Endothelial cell of umbilical vein (primary cell): ENCODE results near the gene SH3PXD2B. TPM values are rescaled to one million over a fixed set of nuclear protein-coding genes. Genes with fewer than 3 reads are reported as not detected.

ENCODE experiments used
- BruUV-seq: library from RNA; stranded (reverse); fragments of 400-500 nt; replicated peaks from 2 replicates; lab custom pipeline; 2021; lab: Mats Ljungman, UMichigan
- CTCF ChIA-PET: fragments of 300-600, 350-600 bp; sonication (Branson Sonifier 250); formaldehyde crosslinking; loops from one replicate; lab custom pipeline; 2021; ENCODE audit warnings: antibody characterized with exemption, inconsistent platforms; lab: Charles Lee
- POLR2A ChIA-PET: fragments of 300-600, 350-600 bp; sonication (Branson Sonifier 250); formaldehyde crosslinking; loops from one replicate; lab custom pipeline; 2021; ENCODE audit warnings: antibody characterized with exemption, inconsistent platforms; lab: Charles Lee
- DNase-seq: peaks from one replicate; pipeline ENCODE4 v3.0.0-alpha.2; 2011; ENCODE audit warnings: low read depth, low spot score
- FAIRE-seq: peaks from 2 replicates; lab custom pipeline; 2011; peaks lifted over from hg19 to GRCh38; lab: Jason Lieb, UNC
- H2AFZ ChIP-seq: 2 replicates; pipeline ENCODE4 v1.6.0; 2012; ENCODE audit warnings: low read depth, low read length, control low read depth, inconsistent platforms
- H3K27ac ChIP-seq: 2 replicates; pipeline ENCODE4 v1.5.1; 2011; ENCODE audit warnings: low read depth, mild to moderate bottlenecking, control low read depth, low read length, moderate library complexity; ENCODE audit not compliant: insufficient read depth
- H3K27me3 ChIP-seq, 2 experiments: 2 replicates each; pipeline versions ENCODE4 v1.6.0 to v1.6.1; 2011; ENCODE audit warnings: low read length in 2 of 2, mixed read lengths in 1 of 2; ENCODE audit not compliant: control insufficient read depth in 2 of 2, insufficient read depth in 2 of 2
- H3K36me3 ChIP-seq, 2 experiments: 2 replicates in 1 of 2; 3 replicates in 1 of 2; pipeline ENCODE4 v1.5.1; 2011; ENCODE audit warnings: low read length in 2 of 2, mild to moderate bottlenecking in 1 of 2, moderate library complexity in 1 of 2; ENCODE audit not compliant: control insufficient read depth in 2 of 2, insufficient read depth in 2 of 2; ENCODE audit errors: extremely low read depth in 1 of 2
- H3K4me1 ChIP-seq: 3 replicates; pipeline ENCODE4 v1.5.1; 2011; ENCODE audit warnings: mild to moderate bottlenecking, low read length; ENCODE audit not compliant: control insufficient read depth, insufficient read depth; ENCODE audit errors: extremely low read depth
- H3K4me2 ChIP-seq: 2 replicates; pipeline ENCODE4 v1.6.1; 2011; ENCODE audit warnings: low read length, control low read depth, mixed read lengths; ENCODE audit not compliant: insufficient read depth
- H3K4me3 ChIP-seq, 3 experiments: fragments of 200-600 bp in 1 of 3; sonication (generic), shearing (Covaris generic) in 1 of 3; replicated peaks in 1 of 3; 2 replicates each; pipeline ENCODE4 v1.5.1; 2011 to 2016; ENCODE audit warnings: control low read depth in 3 of 3, low read length in 3 of 3, mild to moderate bottlenecking in 2 of 3, inconsistent platforms in 1 of 3, low read depth in 1 of 3, moderate library complexity in 1 of 3; ENCODE audit not compliant: insufficient read depth in 1 of 3
- H3K79me2 ChIP-seq: 2 replicates; pipeline ENCODE4 v1.6.0; 2012; ENCODE audit warnings: low read length, inconsistent platforms; ENCODE audit not compliant: control insufficient read depth, insufficient read depth
- H3K9ac ChIP-seq: replicated peaks from 2 replicates; pipeline ENCODE3; 2011; ENCODE audit warnings: low read length, control low read depth; ENCODE audit not compliant: insufficient read depth; ENCODE audit errors: extremely low read depth
- H3K9me1 ChIP-seq: replicated peaks from 3 replicates; pipeline ENCODE4 v1.6.0; 2011; ENCODE audit warnings: mild to moderate bottlenecking, low read length; ENCODE audit not compliant: control insufficient read depth, insufficient read depth; ENCODE audit errors: extremely low read depth
- H3K9me3 ChIP-seq: replicated peaks from 2 replicates; pipeline ENCODE4 v1.5.1; 2012; ENCODE audit warnings: low read length, inconsistent platforms; ENCODE audit not compliant: control insufficient read depth, insufficient read depth
- H4K20me1 ChIP-seq: replicated peaks from 2 replicates; pipeline ENCODE3; 2011; ENCODE audit warnings: mild to moderate bottlenecking, low read length; ENCODE audit not compliant: control insufficient read depth, insufficient read depth; ENCODE audit errors: extremely low read depth
- EZH2 ChIP-seq: IDR thresholded peaks from 2 replicates; pipeline ENCODE4 v1.6.1; 2012; ENCODE audit warnings: borderline replicate concordance, low read depth, mild to moderate bottlenecking, moderate library complexity, low read length, inconsistent platforms; ENCODE audit not compliant: severe bottlenecking
- FOS ChIP-seq: IDR thresholded peaks from 2 replicates; pipeline ENCODE4 v1.6.1; 2011; ENCODE audit warnings: mild to moderate bottlenecking, low read length, moderate library complexity, borderline replicate concordance; ENCODE audit not compliant: insufficient read depth
- GATA2 ChIP-seq: IDR thresholded peaks from 2 replicates; pipeline ENCODE4 v1.7.0; 2011; ENCODE audit warnings: low read depth, mild to moderate bottlenecking, moderate library complexity, mixed read lengths, low read length; ENCODE audit not compliant: insufficient read length, insufficient read depth
- JUN ChIP-seq: IDR thresholded peaks from 2 replicates; pipeline ENCODE4 v1.6.1; 2011; ENCODE audit warnings: borderline replicate concordance, low read depth; ENCODE audit not compliant: insufficient read length, insufficient read depth
- MYC ChIP-seq: IDR thresholded peaks from one replicate; pipeline ENCODE4 v1.6.1; 2011; ENCODE audit warnings: mild to moderate bottlenecking, low read depth, low read length
- POLR2A ChIP-seq: IDR thresholded peaks from 2 replicates; pipeline ENCODE4 v1.6.1; 2012; ENCODE audit warnings: low read depth, mild to moderate bottlenecking, control low read depth, low read length
- POLR2AphosphoS5 ChIP-seq: IDR thresholded peaks from 2 replicates; pipeline ENCODE4 v1.6.1; 2012; ENCODE audit warnings: low read depth, mild to moderate bottlenecking, control low read depth, low read length, moderate library complexity; ENCODE audit not compliant: insufficient read depth
- dilution Hi-C: fragments of 300-500 bp; cut with MboI; formaldehyde crosslinking; loops from one replicate; pipeline ENCODE4 v1.15.0; 2019; ENCODE audit warnings: low sequenced_read_pairs; ENCODE audit not compliant: extremely low pct_ligation_motif_present
- intact Hi-C: fragments of 100-400 bp; cut with micrococcal nuclease; formaldehyde crosslinking; loops from one replicate; pipeline ENCODE4 v1.10.0; 2022
- polyA plus RNA-seq, 4 experiments: library from polyadenylated mRNA; depleted of rRNA in 3 of 4; stranded (reverse) in 3 of 4; unstranded in 1 of 4; fragments of >200 nt; gene quantifications; 2 replicates each; pipeline versions ENCODE4 v1.2.1 to v1.2.3, GENCODE V29; 2011 to 2012; ENCODE audit warnings: missing spikeins in 1 of 4
- total RNA-seq: library from RNA; stranded (reverse); gene quantifications from 2 replicates; pipeline ENCODE4 v1.2.3, GENCODE V29; 2021
- TF ChIP-seq, protein P1 (sequence below): IDR thresholded peaks from 2 replicates; pipeline ENCODE4 v1.6.1; 2011; ENCODE audit not compliant: insufficient read depth, insufficient read length
- TF ChIP-seq, protein P2 (sequence below), 2 donors: IDR thresholded peaks; 1 replicate in 1 of 2; 2 replicates in 1 of 2; pipeline ENCODE4 v1.5.1; 2011; ENCODE audit warnings: low read length in 2 of 2, mild to moderate bottlenecking in 2 of 2, moderate library complexity in 2 of 2, control low read depth in 1 of 2, inconsistent platforms in 1 of 2, low read depth in 1 of 2; ENCODE audit not compliant: insufficient read depth in 1 of 2; ENCODE audit errors: extremely low read depth in 1 of 2

SH3PXD2B gene
- total and polyA plus RNA-seq, 2 donors (not counting 3 experiments of a cell fraction or from before 2014, with no cell fraction given): 23.5 to 66.3 TPM

DNA sequence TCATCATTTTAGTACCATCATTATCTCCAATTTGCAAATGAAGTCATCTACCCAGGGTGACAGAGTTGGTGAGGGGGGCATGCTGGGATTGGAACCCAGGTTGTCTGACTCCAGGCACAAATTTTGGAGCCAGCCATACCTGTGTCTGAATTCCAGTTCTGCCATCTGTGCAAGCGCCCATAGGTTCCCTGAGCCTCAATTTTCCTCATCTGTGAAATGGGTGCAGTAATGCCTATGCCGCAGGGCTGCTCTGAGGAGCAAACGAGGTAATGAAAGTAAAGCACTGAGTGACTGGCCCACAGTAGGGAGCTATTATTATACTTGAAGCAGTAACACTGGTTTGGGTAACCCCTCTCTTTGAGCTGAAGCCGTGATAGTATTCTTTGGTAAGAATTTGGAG, 49.6 kb downstream of the SH3PXD2B start:
- Histone ChIP-seq H2AFZ (no peak overlapping the region), H3K27ac (no peak overlapping the region), H3K9me1 (no peaks in the 10 kb centered on the region), H3K4me2 (no peak overlapping the region), H3K4me1 (peaks cover 5% of the 10 kb centered on the region), H3K79me2 (peaks cover 6% of the 10 kb centered on the region), H3K9ac (no peak overlapping the region), H3K9me3 (no peaks in the 10 kb centered on the region), H3K4me3 (no peak overlapping the region), H3K36me3 (peaks cover 14 to 18% of the 10 kb centered on the region in 2 experiments), H3K27me3 (no peaks in the 10 kb centered on the region), H4K20me1 (no peaks in the 10 kb centered on the region)
- DNase-seq (no peak), FAIRE-seq (no peak)
- TF ChIP-seq POLR2A: no peak
- no peak for TF ChIP-seq FOS
- TF ChIP-seq, protein P1, sequence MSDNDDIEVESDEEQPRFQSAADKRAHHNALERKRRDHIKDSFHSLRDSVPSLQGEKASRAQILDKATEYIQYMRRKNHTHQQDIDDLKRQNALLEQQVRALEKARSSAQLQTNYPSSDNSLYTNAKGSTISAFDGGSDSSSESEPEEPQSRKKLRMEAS: no peak
- no peak for TF ChIP-seq MYC
- TF ChIP-seq, protein P2, sequence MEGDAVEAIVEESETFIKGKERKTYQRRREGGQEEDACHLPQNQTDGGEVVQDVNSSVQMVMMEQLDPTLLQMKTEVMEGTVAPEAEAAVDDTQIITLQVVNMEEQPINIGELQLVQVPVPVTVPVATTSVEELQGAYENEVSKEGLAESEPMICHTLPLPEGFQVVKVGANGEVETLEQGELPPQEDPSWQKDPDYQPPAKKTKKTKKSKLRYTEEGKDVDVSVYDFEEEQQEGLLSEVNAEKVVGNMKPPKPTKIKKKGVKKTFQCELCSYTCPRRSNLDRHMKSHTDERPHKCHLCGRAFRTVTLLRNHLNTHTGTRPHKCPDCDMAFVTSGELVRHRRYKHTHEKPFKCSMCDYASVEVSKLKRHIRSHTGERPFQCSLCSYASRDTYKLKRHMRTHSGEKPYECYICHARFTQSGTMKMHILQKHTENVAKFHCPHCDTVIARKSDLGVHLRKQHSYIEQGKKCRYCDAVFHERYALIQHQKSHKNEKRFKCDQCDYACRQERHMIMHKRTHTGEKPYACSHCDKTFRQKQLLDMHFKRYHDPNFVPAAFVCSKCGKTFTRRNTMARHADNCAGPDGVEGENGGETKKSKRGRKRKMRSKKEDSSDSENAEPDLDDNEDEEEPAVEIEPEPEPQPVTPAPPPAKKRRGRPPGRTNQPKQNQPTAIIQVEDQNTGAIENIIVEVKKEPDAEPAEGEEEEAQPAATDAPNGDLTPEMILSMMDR (IDR thresholded peaks at IDR 0.05; ENCODE audit: extremely low read depth in 1 of 2, insufficient read depth in 1 of 2, low read depth in 1 of 2, low read length in 2 of 2): no peak
- TF ChIP-seq GATA2: no peak
- no peak for TF ChIP-seq EZH2
- no peak for TF ChIP-seq JUN
- TF ChIP-seq POLR2AphosphoS5: no peak
- TSS peak; percentile 3 for BruUV-seq
- intact Hi-C loops (no loop called here), dilution Hi-C loops (no loop called here)
- POLR2A ChIA-PET: no interaction called here
- CTCF ChIA-PET: interaction anchor here (1.5 kb wide), 1 partner anchor 9 kb away, joined by 4 read pairs; no protein-coding TSS in a partner anchor
